NCI-H446 (cell line): ENCODE results near the gene STK38L.

Experiments used
- DNase-seq, 2 experiments: peaks; one replicate each; lab custom pipeline; 2025; lab: John Stamatoyannopoulos, UW

STK38L gene

DNA sequence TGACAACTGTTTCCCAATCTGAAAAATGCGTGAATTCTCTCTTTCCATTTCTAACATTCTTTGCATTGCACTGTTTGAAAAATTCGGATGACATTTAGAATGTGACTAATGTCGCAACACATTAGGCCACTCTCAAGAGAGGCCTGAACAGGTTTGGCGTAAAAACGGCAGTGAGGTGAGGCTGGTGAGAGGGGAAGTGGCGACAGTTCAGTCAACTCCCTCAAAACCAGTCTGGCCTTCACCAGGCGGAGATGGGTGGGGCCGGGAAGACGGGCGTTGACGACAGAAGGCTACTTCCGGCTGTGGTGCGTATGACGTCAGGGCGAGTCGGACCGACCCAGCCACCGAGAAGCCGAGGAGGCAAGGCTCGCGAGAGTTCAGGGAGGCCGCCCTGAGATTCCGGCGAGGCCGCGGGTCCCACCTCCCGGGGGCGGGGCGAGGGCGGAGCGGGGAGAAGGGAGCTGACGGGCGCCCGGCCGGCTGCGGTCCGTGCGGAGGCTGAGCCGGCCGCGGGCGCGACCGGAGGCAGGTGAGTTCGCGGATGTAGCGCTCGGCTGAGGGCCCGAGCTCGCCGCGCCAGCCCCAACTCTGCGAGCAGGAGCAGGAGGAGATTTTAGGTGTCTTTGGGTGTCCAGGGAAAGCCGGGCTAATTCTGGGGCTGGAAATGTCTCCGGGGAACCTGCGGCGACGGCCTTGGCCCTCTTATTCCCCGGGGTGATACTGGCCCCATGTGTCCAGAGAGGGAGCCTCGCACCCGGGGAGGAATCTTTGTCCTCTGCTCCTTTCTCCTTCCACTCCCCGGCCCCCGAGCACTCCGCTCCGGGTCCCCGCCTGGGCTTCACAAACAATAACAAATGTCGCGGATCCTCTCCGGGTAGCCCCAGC lies at the start of gene STK38L:
Gene STK38L (plus strand): TSS at position 483 of the 885 bp plus-strand sequence. CDS start 53,435 bp downstream, outside the sequence.
- DNase-seq = peak; percentile 85 to 94

DNA sequence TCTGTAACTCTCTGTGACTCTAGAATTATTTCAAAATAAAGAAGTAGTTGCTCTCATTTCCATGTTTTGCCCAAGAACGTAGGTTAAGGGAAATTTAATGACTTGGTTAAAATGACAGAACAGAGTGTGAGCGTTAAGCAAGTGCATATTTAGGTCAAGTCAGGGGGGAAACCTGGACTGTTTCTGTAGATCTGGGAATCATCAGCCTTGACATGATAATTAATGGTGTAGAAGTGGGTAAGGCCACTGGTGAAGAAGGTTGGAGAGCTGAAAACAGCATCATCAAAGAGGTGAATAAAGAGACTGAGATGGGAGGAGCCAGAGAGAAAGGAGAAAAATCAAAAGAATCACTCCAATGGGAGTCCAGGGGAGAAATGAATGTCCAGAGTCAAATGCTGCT lies 49.4 kb upstream of the STK38L start:
- no peak for DNase-seq

DNA sequence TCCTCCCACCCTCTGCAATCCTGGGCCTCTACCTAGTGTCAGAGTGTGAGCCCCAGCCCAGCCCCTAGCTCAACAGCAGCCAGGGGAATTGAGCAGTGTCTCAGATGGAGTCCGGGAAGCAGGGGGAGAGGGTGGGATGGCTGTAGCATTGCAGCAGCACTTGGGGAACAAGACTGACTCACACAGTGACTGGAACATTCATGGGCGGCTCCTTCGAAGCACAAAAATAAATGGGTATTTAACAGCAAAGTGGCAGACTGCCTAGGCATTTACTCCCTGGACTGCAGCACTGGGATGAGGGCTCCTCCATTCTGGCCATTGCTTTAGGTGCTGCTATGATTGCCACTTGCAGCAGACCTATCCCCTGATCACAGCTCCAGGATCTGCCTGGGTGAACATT lies 46.0 kb upstream of the STK38L start:
- DNase-seq = no peak

DNA sequence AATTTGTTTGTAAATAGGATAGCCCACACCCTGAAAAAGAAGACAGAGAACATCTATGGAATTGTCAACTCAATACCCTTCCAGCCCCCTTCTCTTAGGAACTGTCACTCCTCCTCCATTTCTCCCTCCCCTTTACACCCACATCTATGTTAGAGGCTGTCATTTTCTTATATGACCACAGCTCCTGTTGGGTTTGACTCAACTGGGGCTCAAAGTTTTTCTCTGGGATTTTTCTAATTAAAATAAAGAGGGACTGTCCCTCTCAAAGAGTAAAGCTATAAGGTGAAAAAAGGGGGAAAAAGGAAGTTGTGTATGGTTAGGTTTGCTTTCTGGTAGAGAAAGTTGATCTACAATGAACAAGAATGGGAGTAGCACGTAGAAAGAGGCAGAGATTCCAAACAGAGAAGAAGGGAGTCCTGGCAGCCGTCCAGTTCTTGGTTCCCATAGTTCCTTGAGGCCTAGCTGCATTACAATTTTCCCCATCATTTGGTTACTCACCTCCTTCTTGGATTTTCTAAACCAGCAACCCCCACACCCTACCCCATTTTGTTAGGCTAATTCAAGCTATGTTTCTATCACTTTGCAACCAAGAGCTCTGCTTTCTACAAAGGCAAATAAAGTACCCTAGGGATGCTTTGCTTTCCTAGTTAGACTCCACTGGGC lies 44.3 kb upstream of the STK38L start:
- DNase-seq = no peak

DNA sequence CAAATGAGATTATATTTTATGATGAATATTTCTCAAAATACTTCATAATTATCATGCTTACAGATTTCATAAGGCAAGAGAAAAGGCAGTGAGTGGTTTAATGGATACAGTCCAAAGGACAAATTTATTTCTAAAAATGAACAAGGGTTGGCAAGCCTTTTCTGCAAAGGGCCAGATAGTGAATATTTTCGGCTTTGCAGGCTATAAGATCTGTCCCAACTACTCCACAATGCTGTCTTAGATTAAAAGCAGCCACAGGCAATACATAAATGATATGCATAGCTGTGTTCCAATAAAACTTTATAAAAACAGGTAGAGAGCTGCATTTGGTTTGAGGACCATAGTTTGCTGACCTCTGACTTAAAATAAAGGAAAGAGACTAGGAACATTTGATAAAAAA lies 42.9 kb upstream of the STK38L start:
- no peak for DNase-seq

DNA sequence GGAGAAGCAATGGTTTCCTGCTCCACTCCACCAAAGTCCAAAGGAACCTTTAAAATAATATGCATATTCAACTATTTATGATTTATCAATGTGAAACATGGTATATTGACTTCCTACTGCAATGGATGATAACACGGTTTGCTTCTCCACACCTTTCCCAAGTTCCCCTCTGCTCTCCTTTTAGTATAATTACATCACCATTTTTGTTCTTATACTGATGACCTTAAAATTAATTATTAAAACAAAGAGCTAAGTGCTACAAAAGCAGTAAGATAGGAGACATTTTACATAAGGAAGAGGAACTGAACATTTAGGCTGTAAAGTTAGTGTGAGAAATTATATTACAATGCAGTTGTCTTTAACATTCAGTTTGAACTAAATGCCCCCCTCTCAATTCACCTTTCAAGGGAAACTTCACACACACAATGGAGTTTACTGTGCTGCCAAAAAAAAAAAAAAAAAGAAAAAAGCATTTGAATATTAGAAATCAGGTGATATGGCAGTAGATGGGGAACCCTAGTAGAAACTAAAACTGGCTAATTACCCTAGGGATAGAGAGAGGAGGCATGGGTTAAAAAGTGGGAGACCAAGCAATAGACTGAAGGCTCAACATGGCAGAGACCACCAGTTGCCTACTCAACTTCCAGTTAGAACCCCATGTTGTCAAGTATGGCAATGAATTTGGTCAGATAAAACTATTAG lies 37.1 kb upstream of the STK38L start:
- no peak for DNase-seq

DNA sequence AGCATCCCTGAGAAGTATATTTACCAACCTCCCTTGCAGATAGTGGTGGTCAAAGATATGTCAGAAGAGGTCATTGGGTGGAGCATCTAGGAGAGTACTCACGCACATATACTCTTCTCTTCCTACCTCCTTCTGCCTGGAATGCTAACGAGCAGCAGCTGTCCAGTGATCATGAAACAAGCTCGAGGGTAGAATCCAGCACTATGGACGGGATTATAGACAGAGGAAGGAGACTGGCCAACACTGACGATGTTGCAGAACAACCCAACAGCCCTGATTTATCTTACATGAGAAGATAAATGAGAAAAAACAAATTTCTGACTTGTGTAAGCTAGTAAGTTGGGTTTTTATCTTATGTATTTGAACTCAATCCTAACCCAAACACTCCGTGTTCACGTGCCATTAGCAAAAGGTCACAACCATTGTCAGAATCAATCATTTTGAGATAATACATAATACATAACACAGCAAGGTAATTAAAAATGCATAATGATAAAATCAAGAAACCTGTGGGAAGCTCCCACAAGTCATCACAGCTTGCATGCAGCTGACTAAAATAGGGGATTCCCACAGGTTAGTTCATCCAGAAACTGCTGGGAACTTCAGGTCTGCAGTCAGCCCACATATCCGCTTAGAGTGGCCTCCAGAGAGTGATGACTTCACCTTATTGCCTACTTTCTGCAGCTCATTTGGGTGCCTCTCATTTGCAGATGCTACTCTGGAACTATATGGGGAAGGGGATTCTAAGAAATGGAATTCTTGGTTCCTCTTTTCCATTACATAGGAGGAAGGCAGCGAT lies 36.3 kb upstream of the STK38L start:
- no peak for DNase-seq

DNA sequence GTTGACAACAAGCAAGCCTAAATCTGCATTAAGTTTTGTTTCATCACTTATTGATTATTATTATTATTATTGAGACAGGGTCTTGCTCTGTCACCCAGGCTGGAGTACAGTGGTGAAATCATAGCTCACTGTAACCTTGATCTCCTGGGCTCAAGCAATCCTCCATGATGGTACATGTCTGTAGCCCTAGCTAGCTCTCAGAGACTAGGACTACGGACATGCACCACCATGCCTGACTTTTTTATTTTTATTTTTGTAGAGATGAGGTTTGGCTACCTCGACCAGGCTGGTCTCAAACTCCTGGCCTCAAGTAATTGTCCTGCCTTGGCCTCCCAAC lies 35.7 kb upstream of the STK38L start:
- no peak for DNase-seq

DNA sequence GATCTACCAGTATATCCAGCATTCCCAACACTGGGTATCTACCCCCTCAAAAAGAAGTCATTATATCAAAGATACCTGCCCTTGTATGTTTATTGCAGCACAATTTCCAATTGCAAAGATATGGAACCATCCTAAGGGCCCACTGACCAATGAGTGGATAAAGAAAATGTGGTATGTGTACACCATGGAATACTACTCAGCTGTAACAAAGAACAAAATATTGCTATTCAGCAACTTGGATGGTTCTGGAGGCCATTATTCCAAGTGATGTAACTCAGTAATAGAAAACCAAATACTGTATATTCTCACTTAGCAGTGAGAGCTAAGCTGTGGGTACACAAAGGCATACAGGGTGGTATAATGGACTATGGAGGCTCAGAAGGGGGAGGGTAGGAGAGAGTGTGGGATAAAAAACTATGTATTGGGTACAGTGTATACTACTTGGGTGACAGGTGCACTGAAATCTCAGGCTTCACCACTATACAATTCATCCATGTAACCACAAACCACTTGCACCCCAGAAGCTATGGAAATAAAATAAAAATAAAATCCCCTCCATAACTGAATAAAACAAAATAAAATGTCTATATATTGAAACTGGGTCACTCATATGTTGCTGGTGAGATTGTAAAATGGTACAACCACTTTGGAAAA lies 34.7 kb upstream of the STK38L start:
- no peak for DNase-seq

DNA sequence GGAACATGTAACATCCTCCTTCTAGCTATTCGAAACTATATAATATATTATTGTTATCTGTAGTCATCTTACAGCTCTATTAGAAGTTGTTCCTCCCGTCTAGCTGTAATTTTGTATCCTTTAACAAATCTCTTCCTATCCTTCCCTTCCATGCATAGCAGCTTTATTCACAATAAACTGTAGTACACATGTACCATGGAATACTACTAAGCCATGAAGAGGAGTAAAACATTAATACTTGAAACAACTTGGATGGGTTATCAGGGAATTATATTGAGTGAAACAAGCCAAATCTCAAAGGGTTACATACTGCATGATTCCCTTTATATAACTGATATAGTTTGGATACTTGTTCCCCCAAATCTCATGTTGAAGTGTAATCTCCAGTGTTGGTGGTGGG lies 33.9 kb upstream of the STK38L start:
- no peak for DNase-seq

DNA sequence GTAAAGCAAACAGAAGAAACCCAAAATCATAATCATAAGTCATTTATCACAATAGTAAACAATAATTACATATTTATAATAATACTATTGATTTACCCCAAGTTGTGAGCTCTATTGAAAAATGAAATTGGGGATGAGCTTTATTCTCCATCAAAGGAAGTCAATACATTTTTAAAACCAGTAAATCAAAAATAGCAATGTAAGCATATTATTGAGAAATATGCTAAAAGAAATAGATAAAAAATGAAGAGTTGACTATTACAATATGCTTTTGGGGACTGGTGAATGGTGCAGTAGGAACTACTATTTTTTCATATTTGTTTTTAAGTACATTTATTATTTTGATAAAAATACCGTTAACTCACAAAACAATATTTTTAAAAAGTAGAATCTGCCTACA lies 31.2 kb upstream of the STK38L start:
- DNase-seq = no peak

DNA sequence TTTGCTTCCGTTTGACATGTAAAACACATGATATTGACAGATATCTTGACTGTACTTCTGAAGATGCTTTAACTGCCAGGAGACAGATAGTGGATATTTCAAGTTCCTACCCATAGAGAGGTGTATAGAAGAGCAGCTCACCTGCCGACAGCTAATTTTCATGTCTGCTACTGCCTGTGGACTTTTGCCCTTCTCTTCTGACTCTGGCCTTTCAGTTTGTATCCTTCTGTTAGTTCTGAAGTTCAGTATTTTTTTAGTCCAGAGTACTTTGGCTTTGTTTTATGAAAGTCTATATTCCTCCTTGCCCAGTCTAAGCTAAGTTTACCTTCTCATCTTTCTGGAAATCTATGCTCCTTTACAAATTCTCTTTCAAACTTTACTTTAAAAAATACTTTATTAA lies 30.8 kb upstream of the STK38L start:
- no peak for DNase-seq

DNA sequence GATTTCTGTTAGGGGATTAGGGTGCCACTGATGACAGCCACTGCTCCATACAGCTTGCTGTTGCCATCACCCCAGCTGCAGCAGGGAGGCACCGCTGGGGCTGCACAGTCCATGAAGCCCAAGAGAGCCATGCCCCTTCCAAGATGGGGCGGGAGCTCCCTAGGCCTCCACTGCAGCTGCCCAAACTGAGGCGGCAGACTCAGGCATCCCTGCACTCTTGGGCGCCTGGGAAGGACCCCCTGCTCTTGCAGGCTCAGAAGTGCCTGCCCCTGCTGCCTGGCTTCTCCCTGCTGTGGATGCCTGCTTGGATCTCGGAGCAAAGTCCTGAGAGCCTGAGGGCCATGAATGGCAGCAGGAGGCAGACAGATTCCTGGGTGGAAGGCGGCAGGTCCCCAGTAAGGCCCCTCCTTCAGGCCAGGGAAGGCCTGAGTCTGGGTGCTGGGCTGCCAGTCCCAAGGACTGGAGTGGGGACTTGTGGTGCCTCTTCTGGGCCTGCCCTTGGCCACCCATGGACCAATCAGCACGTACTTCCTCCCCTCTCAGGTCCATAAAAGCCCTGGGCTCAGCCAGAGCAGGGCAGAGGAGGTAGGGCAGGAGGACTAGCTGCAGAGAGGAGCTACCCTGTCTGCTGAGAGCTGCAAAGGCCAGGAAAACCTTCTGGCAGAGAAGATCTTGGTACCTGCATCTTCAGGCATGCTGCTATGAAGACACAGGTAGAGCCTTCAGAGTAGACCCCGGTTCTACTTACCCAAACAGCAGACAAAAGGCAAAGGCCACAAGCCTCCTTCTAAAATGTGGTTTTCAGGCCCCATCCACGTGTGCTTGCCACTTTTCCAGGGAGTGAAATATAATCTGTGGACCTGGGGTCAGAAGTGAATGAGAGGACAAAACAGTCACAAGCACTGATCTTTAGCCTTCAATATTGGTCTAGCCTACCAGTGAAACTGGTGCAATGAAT lies 30.0 kb upstream of the STK38L start:
- DNase-seq = no peak

DNA sequence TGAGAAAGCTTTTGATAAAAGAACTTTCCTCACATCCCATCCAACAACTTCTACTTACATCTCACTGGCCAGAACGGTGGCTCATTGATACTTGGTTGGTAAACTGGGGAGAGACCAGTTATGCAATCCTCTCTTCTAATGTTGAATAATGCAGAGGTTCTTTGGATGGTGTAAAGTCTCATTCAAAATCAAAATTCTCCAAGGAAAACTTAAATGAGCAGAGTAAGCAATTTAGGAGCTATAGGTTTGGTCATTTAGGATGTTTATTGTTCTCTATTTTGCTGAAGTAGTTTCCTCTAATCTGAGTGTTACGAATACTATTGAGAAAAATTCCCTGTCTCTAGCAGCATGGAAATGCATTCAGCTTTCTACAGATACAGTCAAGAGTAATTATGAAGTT lies 26.5 kb upstream of the STK38L start:
- no peak for DNase-seq

DNA sequence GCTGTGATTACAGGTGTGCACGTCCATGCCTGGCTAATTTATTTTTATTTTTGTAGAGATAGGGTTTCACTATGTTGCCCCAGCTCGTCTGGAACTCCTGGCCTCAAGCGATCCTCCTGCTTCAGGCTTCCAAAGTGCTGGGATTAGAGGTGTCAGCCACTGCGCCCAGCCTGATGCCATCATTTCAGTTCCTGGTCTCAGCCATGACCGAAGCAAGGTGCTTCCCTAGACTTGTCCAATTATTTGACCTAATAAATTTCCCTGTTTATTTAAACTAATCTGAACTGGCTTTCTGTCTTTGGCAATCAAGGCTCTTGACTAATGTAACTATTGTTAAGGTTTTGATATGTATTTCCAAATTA lies 24.4 kb upstream of the STK38L start:
- no peak for DNase-seq

DNA sequence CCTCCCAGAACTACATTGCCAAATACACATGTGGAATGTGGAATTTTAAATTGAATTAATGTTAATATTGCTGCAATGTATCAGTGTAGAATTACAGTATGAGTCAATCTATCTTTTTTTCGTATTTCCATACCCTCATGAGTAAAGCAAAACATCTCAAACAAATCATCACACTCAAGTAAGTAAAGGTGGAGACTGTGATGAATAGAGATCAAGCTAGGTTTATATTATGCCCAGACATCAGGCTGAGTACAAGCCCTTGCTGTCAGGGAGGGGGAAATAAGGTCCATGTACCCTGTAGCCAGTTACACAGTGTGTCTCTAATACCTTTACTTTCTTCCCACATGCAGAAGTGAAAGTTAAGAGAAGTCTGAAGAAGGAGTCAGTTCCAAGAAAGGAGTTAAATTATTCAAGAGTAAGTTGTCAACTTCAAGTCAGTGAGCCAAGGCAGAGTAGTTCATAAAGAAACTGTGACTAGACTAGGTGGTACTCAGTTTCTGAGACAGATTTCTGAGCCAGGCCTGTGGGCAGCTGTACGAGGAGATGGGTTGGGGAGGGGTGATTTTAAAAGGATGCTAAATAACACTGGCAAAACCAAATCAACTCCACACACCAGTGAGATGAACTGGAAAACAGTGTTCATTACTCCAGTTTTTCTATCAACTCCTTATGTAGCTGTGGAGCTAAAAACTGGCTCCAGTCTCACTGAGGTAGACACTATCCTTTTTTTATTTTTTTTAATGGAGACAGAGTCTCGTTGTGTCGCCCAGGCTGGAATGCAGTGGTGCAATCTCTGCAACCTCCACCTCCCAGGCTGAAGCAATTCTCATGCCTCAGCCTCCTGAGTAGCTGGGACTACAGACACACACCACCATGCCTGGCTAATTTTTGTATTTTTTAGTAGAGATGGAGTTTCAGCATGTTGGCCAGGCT lies 23.8 kb upstream of the STK38L start:
- no peak for DNase-seq

DNA sequence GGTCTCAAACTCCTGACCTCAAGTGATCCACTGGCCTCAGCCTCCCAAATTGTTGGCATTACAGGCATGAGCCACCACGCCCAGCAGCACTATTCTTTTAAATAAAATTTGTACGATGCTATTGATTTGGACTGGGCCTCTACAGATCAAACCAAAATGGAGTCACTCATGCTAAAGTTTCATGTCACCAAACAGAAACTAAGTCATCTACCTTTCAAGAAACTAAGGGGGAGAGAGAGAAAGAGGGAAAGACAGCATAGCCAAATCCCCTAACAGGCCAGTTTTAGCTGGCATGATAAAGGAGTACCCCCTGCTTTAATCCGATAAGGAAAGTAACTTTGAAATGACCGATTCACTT lies 23.1 kb upstream of the STK38L start:
- DNase-seq = no peak

DNA sequence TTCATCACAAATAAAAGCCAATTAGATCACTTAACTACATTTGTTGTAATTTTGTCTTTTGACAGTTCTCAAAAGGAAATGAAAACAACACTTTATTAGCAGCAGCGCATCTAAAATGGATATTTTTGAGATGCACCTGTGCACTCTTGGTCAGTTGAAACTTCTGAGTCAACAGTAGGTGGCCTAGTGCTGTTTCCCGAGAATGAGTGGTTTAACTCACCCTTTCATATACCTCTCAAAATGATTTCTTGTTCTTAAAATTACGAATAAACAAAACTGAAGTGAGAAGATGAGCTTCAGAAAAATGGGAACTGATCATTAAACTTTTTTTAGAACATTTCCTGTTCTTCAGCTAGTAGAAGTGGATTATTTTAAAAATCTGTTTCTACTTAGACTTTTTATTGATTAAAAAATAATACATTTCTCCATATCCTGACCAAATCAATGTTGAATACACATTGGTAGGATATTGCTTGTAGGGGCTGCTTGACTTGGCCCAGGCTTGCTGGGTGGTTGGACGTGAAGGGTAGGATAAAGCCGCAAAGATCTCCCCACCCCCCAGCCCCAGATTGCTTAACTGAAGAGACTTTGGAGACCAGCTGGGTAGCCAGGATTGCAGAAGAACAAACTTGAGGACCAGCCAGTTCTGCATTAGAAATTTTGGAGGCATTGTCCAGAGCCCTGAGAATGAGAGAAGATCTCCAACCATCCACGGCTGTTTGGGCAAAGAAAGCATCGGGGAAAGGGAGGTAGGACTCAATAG lies 22.3 kb upstream of the STK38L start:
- no peak for DNase-seq

DNA sequence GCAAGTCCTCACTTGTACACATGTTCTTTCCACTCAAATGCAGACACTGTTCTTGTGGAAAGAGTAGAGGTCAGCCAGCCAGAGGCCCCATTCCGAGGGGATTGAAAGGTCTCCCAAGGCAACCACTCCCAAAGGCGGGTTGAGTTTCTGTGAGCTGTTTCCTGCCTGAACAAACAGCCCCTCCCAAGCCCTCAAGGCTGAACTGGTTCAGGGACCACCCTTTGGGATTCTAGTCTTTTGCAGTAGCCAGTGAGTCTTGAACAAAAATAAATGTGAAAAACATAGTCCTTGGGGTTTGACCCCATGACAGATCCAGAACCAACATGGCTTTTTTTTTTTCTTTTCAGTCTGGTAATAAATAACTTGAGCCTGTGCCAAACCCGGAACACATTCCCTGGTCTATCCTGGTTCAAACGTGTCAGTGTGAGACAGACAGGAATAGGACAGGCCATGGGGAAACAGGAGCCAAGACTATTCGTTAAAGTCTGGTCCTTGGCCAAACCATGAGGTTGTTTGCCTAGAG lies 17.6 kb upstream of the STK38L start:
- peak; percentile 7 to 46 for DNase-seq
